NCI-H187 (cell line): ENCODE measurements around the gene SCGB3A1.

Experiments
- DNase-seq, 2 experiments: peaks; one replicate each; lab custom pipeline; 2025; lab: John Stamatoyannopoulos, UW

The SCGB3A1 gene

DNA sequence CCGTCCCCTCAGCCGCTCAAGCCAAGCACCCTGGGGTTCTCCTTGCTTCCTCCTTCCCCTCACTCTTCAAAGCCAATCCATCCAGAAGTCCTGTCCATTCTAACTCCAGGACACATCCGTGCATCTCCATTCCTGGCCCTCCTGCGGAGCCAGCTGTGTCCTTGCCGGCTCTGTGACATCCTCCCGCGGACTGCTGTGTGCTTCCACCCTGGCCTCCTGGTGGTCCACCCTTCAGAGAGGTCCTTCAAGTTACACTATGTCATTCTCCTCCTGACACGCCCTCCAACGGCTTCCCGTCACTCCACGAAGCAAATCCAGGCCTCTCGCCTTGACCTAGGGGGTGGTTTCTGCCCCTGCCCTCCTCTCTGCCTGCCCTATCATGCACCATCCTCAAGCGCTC, 13.0 kb upstream of the SCGB3A1 start:
- DNase-seq: no peak

DNA sequence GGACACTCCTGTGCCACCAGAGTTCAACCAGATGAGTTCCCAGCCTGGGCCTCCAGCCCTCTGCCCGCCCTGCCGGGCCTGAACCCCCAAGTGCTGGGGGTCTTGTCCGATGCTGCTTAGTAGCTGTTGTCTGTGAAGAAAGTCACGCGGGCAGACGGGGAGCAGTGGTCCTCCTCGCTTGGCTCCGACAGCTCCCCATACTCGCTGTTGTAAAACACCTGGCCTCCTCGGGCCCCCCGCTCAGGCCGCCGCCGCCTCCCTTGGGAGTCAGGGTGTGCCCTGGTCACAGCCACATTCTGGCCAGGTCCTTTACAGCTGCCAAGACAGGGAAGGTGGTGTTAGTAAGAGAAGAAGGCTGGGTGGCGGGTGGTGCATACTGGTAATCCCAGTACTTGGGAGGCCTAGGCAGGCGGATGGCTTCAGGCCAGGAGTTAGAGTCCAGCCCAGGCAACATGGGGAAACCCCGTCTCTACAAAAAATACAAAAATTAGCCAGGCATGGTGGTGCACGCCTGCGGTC, 11.8 kb upstream of the SCGB3A1 start:
- DNase-seq: no peak

DNA sequence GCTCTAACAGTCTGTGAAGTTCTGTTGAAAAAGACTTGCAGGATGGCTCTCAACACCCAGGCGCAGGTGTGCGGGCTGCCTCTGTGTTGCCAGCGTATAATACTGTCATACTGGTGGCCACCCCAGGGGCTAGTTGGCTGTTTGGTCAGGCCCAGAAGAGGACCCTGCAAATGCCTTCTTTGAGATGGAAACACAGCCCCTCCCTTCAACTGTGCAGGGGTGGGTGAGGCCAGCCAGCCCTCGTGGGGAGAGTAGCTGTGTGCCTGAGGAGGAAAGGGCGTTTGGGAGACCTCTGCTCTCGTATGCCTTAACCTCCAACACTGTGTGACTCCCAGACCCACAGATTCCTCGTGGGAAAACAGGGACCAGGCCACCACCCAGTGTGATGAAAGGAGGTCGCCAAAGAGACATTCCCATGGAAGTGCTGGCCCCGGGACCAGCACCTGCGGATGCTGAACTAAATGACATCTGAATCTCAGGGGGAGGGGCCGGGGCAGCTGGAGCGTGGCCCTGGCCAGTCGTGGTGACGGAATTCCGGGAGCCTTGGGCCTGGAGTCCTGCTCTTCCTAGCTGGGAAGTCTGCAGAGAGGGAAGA, 11.3 kb upstream of the SCGB3A1 start:
- DNase-seq: no peak

DNA sequence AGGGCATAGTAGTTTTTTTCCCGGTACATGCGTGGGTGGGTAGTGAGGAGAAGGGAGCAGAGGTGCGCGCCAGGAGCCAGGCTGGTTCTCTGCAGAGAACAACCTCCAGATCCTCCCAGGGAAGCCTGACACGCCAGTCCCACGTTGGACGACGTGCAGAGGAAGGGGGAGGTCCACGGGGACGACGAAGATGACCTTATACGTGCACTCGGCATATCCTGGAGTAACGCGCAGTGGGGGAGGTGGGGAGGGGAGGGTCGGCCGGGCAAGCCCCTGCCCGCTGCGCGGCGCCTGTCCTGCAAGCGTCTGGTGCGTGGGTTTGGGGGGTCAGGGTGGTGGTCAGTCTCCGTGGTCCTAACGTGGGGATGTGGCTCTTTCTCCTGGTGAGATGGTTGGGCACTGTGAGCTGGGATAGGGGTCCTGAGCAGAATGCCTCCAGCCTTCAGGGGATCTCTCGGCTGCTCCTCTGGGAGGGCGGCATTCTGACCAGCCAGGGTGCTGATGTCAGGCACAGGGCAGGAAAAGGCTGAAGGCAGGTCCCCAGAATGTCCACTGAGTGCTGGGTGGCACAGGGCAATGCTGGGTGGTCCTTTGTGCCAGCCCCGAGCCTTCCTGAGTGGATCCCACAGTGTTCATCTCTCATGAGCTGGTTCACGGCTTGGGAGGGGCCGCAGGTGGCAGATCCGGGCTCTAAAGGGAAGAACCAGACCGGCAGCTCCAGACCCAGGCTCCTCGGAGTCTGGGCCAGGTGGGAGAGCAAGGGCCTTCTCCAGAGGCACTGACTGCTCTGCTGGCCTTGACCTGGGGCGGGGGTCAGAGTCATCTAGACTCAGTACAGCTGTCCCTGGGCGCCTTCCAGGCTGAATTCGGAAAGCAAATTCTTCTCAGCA, 10.5 kb upstream of the SCGB3A1 start:
- no peak for DNase-seq

DNA sequence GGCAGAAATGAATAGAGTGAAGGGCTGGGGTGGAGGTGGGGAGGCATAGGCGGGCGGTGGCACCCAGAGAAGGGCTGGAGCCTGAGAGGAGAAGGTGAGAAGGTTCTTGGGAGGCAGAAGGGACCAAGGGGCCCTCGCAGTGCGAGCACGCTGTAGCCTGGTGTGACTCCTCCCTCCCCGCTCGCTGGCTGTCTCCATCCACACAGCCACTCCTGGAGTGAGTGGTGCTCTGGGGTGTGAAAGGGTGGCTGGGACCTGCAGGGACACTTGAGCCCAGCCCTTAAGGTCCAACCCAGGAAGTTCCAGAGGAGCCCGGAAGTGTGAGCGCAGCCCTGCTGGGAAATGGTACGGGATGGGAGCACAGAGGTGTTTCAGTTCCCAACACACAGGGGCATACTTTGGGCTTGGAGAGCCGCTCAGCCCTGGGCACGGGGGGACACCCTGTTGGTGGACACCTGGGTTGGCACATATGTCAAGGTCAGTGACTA, 9.3 kb upstream of the SCGB3A1 start:
- DNase-seq: no peak

DNA sequence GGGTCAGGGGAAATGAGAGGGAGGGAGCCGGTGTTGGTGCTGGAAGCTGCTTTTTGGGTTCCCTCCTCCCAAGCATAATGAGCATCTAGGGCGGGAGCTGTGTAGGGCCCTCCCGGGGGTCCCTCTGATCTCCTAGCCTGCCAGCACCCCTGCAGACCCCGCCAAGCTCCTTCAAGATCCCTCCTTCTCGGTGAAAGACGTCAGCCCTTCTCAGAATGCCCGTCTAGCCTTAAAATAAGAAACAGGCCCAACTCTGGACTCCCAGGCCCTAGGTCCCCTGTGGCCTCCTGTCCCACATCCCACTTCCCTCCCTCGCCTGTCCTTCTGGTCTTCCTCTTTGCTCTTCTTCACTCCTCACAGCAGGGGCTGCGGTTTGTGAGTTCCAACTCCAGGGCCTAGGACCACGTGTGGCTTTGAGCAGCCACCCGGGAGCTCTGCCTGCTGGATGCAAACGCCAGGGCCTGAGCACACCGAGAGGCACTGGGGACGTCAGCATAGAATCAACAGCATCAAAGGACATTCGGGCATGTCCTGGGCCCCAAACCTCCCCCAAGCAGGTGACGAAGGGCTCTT, 8.8 kb upstream of the SCGB3A1 start:
- no peak for DNase-seq

DNA sequence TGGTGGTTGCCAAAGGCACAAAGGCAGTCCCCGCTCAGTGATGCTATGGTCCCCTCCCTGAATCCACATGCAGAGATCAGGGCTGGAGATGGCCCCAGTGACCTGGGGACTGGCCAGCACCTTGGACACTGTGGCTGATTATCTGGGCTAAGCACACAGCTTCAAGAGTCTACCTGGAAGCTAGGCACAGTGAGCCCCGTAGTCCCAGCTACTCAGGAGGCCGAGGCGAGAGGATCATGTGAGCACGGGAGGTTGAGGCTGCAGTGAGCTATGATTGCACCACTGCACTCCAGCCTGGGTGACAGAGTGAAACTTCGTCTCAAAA, 8.3 kb upstream of the SCGB3A1 start:
- DNase-seq: no peak

DNA sequence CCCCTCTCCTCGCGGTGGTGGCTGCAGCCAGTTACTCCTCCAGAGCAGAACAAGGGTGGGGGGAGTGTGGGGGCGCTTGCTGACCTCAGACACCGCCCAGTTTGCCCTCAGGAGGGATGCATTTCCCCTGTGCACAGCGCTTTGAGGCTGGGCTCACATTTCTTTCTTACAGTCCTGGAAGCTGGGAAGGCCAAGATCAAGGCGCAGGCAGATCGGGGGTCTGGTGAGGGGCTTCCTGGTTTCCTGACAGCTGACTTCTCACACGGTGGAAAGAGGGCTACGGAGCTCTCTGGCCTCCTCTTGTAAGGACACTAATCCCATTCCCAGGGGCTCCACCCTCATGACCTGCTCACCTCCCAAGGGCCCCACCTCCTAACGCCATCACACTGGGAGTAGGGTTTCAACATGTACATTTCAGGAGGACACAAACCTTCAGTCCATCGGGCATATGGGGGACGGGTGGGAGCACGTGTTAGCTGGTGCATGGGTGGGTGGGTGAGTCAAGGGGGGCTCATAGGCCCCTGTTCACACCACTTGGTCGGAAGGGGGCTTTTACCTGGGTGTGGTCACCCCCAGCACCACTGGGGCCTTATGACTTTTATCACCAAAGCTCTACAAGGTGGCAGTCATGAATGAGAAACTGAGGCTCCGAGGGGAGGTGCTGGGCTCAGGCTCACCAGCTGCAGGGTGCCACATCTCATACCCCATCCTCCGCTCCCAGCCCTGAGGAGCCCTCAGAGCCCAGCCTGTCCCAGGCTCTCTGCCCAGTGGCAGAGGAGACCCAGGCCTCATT, 7.7 kb upstream of the SCGB3A1 start:
- no peak for DNase-seq

DNA sequence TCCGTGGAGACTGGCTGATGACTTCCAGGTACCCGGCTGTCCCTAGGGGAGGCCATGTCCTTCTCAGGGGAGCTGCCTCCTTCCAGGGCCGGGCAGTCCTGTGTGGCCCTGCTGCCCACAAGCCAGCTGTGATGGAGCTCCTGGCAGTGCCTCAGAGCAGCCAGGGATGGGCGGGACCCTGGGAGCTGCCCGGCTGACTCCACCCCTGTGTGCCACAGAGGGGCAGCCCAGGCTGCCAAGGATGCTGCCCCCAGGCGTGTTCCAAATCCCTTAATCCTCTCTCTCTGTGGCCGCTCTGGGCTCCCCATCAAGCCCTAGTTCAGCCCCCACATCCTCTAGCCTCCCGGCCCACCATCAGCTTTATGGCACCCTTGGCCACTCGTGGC, 7.0 kb upstream of the SCGB3A1 start:
- no peak for DNase-seq

DNA sequence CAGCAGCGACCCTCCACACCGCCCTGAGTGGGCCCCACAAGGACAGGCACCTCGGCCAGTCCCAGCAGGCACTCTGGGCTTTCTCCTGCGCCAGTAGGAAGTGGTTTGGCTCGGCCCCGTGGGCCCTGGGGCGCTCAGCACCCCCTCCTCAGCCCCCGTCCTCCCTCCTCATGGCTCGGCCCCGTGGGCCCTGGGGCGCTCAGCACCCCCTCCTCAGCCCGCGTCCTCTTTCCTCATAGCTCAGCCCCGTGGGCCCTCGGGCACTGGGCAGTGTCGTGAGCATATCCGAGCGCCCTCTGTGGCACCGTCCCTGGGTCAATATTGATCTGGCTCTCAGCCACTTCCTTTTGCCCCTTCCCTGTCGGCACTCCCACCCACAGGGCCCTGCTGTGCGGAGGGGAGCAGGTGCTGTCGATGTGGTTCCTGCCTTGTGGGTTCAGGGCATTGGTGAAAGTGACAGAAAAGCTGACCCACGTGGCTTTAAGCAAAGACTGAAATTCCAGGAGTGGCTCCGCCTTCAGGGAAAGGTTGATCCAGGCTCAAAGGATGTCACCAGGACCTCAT, 5.5 kb upstream of the SCGB3A1 start:
- no peak for DNase-seq

DNA sequence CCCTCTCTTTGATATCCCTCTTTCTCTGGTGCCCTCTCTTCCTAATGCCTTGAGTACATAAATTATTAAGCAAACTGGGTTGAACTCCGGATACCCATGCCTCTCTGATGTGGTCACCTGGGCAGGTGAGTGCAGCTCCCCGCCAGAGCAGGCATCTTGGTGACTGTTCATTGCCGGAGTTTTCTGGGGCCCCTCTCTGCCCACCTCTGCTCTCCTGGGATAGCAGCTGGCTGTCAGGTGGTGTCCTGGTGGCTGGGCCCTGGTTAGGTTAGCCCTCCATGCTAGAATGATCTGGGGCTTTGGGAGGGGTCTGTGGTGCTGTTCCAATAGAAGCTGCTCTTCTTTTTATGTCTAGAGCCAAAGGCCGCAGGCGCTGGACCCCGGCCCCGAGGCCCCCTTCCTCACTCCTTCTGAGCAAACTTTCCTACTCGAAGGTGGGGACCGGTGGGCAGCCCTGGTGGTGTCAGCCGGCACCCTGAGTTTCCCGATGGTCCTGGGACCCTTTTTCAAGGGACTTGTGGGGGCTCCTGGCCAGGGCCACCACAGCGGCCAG, 4.9 kb upstream of the SCGB3A1 start:
- DNase-seq: no peak

DNA sequence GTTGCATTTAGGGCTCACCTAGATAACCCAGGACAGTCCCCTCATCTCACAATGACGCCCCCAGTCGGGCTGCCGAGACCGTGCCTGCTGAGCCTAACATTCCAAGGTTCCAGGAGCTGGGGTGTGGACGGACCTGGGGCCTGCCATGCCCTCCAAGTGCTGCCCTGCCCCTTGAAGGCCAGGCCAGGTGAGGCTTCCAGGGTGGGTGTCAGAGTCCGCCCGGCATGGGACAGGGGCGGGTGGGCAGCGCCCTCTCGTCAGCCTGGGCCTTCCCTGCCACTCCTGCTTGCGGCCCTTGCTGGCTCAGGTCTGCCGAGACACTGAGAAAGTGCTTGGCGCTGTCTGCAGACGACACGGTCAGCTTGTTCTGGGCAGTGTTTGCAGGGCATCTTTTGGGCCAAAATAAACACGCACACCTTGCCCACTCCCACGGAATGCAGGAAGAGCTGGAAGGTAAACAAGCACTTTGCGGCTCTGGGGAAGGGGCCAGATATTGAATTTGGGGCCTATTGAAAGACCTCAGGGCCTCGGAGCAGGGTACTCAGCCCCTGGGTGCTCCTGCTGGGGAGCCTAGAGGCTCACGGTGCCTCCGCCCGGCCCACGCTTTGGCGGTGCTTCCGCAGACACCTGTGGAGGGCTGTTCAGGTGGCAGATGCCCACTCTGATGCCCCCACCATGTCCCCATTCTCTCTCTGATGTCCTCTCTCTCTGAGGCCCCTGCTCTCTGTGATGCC, 4.2 kb upstream of the SCGB3A1 start:
- no peak for DNase-seq

DNA sequence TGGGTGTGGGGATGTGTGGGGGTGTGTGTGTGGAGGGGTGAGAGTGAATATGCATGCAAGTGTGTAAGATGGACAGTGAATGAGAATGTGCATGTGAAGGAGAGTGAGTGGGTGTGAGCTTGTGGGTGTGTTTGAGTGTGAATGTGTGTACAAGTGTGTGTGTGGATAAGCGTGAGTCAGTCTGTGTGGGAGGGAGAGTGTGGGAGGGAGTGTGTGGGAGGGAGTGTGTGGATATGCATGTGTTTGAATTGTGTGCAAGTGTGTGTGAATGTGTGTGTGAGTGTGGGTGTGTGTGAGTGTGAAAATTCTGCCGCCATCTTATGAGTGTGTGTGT, 3.7 kb upstream of the SCGB3A1 start:
- DNase-seq: no peak

DNA sequence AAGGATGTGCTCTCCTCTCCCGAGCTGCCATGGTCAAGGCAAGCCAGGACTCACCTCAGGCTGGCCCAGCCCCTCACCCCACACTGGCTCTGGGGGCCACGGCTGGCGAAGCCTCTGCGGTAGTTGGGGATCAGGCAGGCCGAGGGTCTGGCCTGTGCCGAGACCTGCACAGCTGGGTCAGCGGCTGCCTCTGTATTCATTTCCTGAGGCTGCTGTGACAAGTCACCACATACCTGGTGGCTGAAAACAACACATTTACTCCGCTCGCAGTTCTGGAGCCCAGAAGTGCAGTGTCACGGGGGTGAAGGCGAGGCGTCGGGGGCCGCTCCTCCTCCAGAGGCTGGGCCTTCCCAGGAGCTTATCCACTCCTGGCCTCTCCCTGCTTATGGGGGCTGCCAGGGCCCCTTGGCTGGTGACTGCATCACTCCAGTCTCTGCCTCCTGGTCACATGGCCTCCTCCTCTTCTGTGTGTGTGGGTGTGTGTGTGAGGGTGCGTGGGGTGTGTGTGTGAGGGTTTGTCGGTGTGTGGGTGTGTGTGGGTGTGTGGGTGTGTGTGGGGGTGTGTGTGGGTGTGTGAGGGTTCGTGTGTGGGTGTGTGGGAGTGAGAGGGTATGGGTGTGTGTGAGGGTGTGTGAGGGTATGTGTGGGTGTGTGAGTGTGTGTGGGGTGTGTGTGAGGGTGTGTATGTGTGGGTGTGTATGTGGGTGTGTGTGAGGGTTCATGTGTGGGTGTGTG, 3.2 kb upstream of the SCGB3A1 start:
- no peak for DNase-seq

DNA sequence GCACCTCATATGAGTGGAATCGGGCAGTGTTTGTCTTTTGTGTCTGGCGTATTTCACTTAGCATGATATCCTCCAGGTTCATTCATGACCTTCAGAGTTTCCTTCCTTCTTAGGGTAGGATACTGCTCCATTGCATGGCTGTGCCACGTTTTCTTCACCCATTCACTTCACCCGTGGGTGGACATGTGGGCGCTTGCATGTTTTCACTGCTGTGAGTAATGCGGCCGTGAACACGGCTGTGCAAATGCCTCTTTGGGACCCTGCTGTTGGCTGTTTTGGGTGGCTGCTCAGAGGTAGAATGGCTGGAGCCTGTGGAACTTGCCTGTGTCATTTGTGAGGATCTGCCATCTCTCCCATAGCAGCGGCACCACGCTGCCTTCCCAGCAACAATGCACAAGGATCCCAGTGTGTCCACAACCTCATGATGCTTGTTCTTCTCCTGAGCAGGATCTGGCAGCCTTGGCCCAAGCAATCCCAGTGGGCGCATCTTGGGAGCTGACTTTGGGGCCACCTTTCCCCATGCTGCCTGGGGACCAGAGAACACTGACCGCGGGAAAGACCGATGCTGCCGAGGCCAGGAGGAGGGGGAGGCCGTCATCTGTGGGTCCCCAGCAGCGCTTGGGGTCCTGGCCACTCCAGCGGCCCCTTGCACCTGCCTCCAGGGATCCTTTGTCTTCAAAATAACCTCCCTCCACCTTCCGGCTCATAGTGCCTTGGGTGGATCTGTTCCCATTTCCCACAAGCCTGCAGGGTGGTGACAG, 2.3 kb upstream of the SCGB3A1 start:
- no peak for DNase-seq

DNA sequence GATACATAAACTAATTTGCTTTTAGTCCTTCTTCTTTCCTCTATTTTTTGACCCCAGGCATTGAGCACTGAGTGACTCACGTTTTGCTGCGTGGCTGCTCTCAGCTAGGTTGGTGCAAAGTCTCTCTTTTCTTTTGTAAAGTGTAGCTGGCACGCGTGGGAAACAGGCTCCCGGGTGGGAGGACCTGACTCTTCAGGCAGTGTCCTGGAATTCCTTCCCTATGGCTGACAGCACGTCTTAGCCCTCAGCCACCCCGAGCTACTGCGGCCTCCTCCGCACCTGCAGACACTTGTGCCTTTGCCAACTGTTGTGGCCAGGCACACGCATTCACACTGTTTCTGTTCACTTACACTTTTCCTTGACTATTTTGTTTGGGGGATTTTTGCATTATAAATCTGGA, 877 bp upstream of the SCGB3A1 start:
- DNase-seq: no peak

DNA sequence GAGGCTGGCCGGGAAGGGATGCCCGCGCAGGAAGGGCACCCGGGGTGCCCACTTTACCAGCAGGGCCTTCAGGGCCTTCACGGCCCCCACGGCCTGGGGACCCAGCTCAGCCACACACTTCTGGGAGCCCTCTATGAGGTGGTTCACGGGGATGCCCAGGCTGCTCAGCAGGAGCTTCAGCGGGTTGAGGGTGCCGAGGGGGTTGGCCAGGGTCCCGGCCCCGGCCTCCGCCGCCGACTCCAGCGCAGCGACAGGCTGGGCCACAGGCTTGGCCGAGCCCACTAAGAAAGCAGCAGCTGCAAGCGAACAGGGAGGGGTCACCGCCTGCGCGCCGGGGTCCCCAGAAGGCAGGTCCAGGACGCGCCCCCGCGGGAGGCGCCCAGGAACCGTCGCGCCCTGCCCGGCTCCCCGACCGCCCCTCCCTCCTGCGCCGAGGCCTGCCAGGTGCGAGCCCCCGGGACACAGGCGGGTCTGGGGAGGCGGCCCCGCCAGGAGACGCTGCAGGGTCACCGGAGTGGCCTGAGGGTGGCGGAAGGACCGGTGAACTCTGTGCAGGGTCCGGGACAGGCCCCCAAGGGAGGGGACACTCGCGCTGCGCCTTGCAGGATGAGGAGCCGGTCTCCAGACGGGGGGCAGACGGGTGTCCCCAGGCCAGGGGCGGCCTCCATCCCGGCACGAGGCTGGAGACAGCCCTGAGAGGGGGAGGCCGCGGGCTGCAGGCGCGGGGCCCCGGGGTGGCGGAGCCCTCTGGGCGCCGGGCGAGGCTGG, 572 bp downstream of the SCGB3A1 start:
- DNase-seq: no peak

DNA sequence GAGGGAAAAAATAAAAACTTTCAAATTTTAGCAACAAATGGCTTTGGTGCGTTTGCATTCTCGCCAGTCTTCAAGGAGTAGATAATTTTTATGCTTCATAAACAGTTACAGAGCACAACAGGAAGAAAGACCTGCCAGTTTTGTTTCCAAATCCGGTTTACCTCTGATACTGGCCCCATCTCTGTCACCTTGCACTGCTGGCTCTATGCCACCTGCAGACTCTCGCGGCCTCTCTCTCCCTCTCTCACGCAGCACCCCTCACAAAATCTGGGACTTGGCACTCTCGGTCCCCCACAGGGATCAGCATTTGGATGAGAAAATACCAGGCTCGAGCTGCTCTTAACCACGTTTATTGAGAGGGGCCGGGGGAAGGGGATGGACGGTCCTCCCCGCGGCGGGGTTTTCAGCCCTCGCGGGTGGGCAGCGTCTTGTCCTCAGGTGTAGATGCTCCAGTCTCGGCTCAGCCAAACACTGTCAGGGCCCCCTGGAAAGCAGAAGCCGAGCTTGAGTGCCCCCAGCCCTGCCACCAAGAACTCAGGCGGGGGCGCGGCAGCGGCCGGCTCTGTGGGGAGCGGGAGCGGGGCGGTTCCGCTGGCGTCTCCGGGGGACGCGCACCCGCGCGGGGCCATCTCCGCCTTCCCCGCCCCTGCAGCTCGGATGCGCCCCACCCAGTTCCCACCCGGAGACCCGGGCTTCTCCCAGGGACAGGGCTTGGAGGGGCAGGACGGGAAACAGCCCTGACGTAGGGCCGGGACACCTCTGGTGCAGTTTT, 1.3 kb downstream of the SCGB3A1 start:
- no peak for DNase-seq
